ENCODE data around the gene HCCS. TPM values are rescaled to one million over a fixed set of nuclear protein-coding genes. Genes with fewer than 3 reads are reported as not detected.

Gene HCCS
- total RNA-seq, 1 donor from 2014 or later, result 19.5 TPM

- Histone ChIP-seq H3K9me3 (no peaks in the 10 kb centered on the region), H3K27ac (no peak overlapping the region), H3K4me1 (no peaks in the 10 kb centered on the region), H3K36me3 (no peaks in the 10 kb centered on the region), H3K27me3 (ENCODE audit: low read depth) (no peaks in the 10 kb centered on the region), H3K4me3 (no peak overlapping the region)
- no peak for DNase-seq
- no peak for TF ChIP-seq CTCF (IDR thresholded peaks at IDR 0.05)
- ATAC-seq, result no peak
- intact Hi-C loops (cut with DNase I), result no loop called here
These were observed 35.3 kb downstream of the HCCS start for GRCh38 chrX:11146411-11146810.

GRCh38 chrX:11148401-11148800 lies 37.3 kb downstream of the HCCS start:
- no peak for TF ChIP-seq CTCF (IDR thresholded peaks at IDR 0.05)
- Histone ChIP-seq H3K36me3 (no peaks in the 10 kb centered on the region), H3K9me3 (no peaks in the 10 kb centered on the region), H3K27ac (no peak overlapping the region), H3K4me1 (no peaks in the 10 kb centered on the region), H3K27me3 (ENCODE audit: low read depth) (no peaks in the 10 kb centered on the region), H3K4me3 (no peak overlapping the region)
- intact Hi-C loops (cut with DNase I), result no loop called here
- DNase-seq (no peak), ATAC-seq (no peak)

- ATAC-seq (no peak), DNase-seq (no peak)
- Histone ChIP-seq H3K27me3 (ENCODE audit: low read depth) (no peaks in the 10 kb centered on the region), H3K9me3 (no peaks in the 10 kb centered on the region), H3K27ac (no peak overlapping the region), H3K4me1 (no peaks in the 10 kb centered on the region), H3K4me3 (no peak overlapping the region), H3K36me3 (peaks cover 4% of the 10 kb centered on the region)
- intact Hi-C loops (cut with DNase I), result no loop called here
- no peak for TF ChIP-seq CTCF (IDR thresholded peaks at IDR 0.05)
These were observed 40.8 kb downstream of the HCCS start for GRCh38 chrX:11151799-11152559.

GRCh38 chrX:11159149-11159548 lies 48.0 kb downstream of the HCCS start:
- Histone ChIP-seq H3K4me3 (no peak overlapping the region), H3K4me1 (no peaks in the 10 kb centered on the region), H3K9me3 (no peaks in the 10 kb centered on the region), H3K27ac (no peak overlapping the region), H3K27me3 (ENCODE audit: low read depth) (no peaks in the 10 kb centered on the region), H3K36me3 (peaks cover 4% of the 10 kb centered on the region)
- no peak for TF ChIP-seq CTCF (IDR thresholded peaks at IDR 0.05)
- intact Hi-C loops (cut with DNase I), result no loop called here
- ATAC-seq (no peak), DNase-seq (no peak)

GRCh38 chrX:11164433-11164832 lies 53.3 kb downstream of the HCCS start:
- no peaks in the 10 kb centered on the region for H3K36me3 ChIP-seq
- H3K4me1 ChIP-seq, result no peaks in the 10 kb centered on the region
- no peak for DNase-seq
- no peaks in the 10 kb centered on the region for H3K9me3 ChIP-seq
- TF ChIP-seq CTCF (IDR thresholded peaks at IDR 0.05), result no peak
- intact Hi-C loops (cut with DNase I), result no loop called here
- no peak overlapping the region for H3K4me3 ChIP-seq
- H3K27me3 ChIP-seq (ENCODE audit: low read depth), result no peaks in the 10 kb centered on the region
- no peak overlapping the region for H3K27ac ChIP-seq
- no peak for ATAC-seq
